Measurements from ENCODE around the gene RNF44. TPM values are rescaled to one million over a fixed set of nuclear protein-coding genes. Genes with fewer than 3 reads are reported as not detected.
A peak's percentile ranks its signal among the peaks of the same experiment; 100 is the strongest.

RNF44 gene
- 78.2 TPM for polyA plus RNA-seq (2013, experiment 1 of 2)
- 93.8 TPM for polyA plus RNA-seq (2013, experiment 2 of 2)

DNA sequence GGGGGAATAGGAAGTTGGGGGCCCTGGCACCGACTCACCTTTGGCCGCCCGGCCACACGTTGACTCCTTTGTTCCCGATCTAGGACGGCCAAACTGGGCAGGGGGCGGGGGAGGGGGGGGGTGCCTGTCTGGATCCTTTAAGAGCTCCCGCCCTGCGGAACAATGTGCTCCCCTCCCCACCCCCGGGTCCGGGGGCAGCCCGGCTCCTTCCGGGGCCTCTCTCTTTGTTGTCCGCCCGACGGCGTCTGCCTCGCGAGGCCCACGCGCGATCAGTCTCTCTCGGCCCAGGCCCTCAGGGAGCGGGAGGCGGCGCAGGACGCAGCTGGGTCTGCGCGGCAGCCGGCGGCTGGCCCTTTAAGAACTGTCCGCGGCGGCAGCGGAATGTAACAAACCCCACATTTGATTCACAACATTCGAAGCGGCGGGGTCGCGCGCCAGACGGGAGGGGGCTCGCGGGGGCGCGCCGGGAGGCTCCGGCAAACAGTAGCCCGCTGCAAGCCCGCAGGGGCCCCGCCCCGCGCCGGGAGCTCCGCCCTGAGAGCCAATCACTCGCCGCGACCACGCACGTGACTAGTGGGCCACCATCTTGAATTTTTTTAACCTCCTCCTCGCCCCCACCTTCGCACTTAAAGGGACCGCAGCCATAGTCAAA, at the start of gene RNF44:
RNF44 (minus strand) TSS at position 501 of the 652 bp plus-strand sequence. CDS start 4,930 bp downstream, outside the sequence.
- Histone ChIP-seq H3K36me3 (ENCODE audit: insufficient read depth, low read length) (peaks cover 20% of the 10 kb centered on the region), H3K4me3 (ENCODE audit: low read length) (peak within 1 kb of the TSS; percentile 82), H3K27me3 (ENCODE audit: insufficient read depth, low read length) (peaks cover 1% of the 10 kb centered on the region; the same call in 1 of the 2 replicates), H3K4me1 (ENCODE audit: insufficient read depth, low read length) (peaks cover 38% of the 10 kb centered on the region), H3K9ac (ENCODE audit: low read depth, low read length) (peak within 1 kb of the TSS; percentile 99), H3K9me3 (ENCODE audit: insufficient read depth, low read depth, low read length) (no peaks in the 10 kb centered on the region), H3K27ac (ENCODE audit: low read depth, low read length) (peak within 1 kb of the TSS; percentile 100)
- under 1% methylated on average over 63 of the region's 63 CpGs for WGBS

DNA sequence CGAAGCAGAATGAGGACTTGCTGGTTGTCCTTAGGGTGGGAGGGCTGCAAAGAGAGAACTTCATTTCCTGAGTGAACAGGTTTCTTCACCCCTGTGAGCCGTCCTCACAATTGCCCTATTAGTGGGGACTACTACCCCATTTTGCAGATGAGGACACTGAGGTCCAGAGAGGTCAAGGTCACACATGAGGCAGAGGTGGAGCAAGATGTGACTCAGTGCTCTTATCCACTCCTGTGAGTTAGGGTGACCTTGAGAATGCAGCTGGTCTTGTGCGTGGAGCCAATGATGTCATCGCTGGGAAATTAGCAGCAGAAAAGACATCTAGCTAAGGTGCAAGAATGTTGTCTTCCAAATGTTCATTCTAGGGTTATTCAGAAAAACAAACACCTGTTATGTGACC, 45.9 kb upstream of the RNF44 start:
- Histone ChIP-seq H3K4me3 (ENCODE audit: low read length) (no peak overlapping the region), H3K4me1 (ENCODE audit: insufficient read depth, low read length) (no peaks in the 10 kb centered on the region), H3K9ac (ENCODE audit: low read depth, low read length) (no peak overlapping the region), H3K27me3 (ENCODE audit: insufficient read depth, low read length) (no peaks in the 10 kb centered on the region), H3K36me3 (ENCODE audit: insufficient read depth, low read length) (no peaks in the 10 kb centered on the region), H3K27ac (ENCODE audit: low read depth, low read length) (no peak overlapping the region), H3K9me3 (ENCODE audit: insufficient read depth, low read depth, low read length) (peaks cover 8% of the 10 kb centered on the region; the same call in 1 of the 2 replicates)
- 82% methylated on average over 4 of the region's 4 CpGs for WGBS

DNA sequence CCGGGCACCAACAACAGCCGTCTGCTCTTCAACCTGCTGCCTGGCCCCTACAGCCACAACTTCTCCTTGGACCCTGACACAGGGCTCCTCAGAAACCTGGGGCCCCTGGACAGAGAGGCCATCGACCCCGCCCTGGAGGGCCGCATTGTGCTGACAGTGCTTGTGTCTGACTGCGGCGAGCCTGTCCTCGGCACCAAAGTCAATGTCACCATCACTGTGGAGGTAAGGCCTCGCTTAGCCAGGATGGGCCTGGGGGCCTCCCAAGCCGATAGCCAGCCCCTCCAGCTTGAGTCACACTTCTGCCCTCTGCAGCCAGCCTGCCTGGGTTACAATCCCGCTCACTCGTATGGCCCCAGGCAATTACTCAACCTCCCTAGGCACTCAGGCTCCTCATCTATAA, 44.2 kb upstream of the RNF44 start:
- Histone ChIP-seq H3K4me1 (ENCODE audit: insufficient read depth, low read length) (no peaks in the 10 kb centered on the region), H3K9ac (ENCODE audit: low read depth, low read length) (no peak overlapping the region), H3K27ac (ENCODE audit: low read depth, low read length) (no peak overlapping the region), H3K36me3 (ENCODE audit: insufficient read depth, low read length) (no peaks in the 10 kb centered on the region), H3K9me3 (ENCODE audit: insufficient read depth, low read depth, low read length) (peaks cover 8% of the 10 kb centered on the region; the same call in 1 of the 2 replicates), H3K27me3 (ENCODE audit: insufficient read depth, low read length) (no peaks in the 10 kb centered on the region), H3K4me3 (ENCODE audit: low read length) (no peak overlapping the region)
- WGBS, result 86% methylated on average over 12 of the region's 12 CpGs

DNA sequence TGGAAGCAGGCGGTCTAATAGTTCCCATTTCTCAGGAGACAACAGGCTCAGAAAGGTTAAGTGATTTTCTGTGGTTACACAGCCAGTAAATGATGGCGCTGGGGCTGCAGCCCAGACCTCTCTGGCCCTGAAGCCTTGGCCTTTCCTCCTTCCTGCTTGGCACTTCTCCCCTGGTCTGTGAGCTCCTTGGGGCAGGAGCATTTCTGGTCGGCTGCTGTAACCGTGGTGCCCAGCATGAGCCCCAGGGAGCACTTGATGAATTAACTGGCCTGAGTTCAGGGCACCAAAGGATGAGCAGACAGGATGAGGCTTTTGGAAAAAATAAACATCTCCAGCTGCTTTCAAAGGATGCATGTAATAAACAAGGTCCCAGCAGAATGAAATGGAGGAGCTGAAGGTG, 42.1 kb upstream of the RNF44 start:
- Histone ChIP-seq H3K4me1 (ENCODE audit: insufficient read depth, low read length) (no peaks in the 10 kb centered on the region), H3K9me3 (ENCODE audit: insufficient read depth, low read depth, low read length) (no peaks in the 10 kb centered on the region), H3K4me3 (ENCODE audit: low read length) (no peak overlapping the region), H3K9ac (ENCODE audit: low read depth, low read length) (no peak overlapping the region), H3K27me3 (ENCODE audit: insufficient read depth, low read length) (no peaks in the 10 kb centered on the region), H3K27ac (ENCODE audit: low read depth, low read length) (no peak overlapping the region), H3K36me3 (ENCODE audit: insufficient read depth, low read length) (no peaks in the 10 kb centered on the region)
- WGBS, result 82% methylated on average over 4 of the region's 4 CpGs

DNA sequence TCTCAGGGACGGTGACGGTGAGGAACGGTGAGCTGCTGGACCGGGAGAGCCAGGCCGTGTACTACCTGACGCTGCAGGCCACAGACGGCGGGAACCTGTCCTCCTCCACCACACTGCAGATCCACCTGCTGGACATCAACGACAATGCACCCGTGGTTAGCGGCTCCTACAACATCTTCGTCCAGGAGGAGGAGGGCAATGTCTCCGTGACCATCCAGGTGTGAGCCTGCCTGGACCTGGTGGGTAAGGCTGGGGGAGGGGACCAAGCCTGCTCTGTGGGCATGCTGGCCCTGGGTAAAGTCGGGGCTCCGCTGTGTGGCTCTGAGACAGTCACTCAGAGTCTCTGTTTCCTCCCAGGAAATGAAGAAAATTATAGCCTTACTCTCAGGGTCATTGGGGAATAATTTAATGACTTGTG, 41.2 kb upstream of the RNF44 start:
- no peaks in the 10 kb centered on the region for H3K9me3 ChIP-seq (ENCODE audit: insufficient read depth, low read depth, low read length)
- no peak overlapping the region for H3K9ac ChIP-seq (ENCODE audit: low read depth, low read length)
- H3K27ac ChIP-seq (ENCODE audit: low read depth, low read length), result no peak overlapping the region
- WGBS, result 22% methylated on average over 15 of the region's 15 CpGs
- no peaks in the 10 kb centered on the region for H3K27me3 ChIP-seq (ENCODE audit: insufficient read depth, low read length)
- no peaks in the 10 kb centered on the region for H3K4me1 ChIP-seq (ENCODE audit: insufficient read depth, low read length)
- H3K36me3 ChIP-seq (ENCODE audit: insufficient read depth, low read length), result no peaks in the 10 kb centered on the region
- no peak overlapping the region for H3K4me3 ChIP-seq (ENCODE audit: low read length)

DNA sequence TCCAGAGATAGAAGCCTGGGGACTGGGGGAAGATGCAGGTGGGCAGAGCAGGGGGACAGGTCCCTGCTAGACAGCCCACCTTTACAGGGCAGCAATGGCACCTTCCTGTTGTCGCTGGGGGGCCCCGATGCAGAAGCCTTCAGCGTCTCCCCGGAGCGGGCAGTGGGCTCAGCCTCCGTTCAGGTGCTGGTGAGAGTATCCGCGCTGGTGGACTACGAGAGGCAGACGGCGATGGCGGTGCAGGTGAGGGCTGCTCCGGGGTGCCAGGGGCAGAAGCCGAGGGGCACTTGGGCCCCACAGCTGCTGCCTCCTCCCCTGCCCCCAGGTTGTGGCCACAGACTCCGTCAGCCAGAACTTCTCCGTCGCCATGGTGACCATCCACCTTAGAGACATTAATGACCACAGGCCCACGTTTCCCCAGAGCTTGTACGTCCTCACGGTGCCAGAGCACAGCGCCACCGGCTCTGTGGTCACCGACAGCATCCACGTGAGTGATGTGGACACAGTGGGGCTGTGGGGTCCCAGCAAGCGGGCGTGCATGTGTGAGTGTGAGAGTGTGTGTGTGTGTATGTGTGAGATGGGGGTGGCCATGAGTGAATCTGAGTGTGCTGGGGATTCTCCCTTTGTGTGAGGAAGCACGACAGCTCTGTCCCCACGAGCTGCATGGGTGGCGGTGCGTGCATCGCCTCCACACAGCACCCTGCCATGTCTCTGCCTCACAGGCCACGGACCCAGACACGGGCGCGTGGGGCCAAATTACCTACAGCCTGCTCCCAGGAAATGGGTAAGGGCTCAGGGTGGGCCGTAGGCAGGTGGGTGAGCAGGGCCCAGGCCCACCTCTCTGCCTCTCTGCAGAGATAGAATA, 40.3 kb upstream of the RNF44 start:
- Histone ChIP-seq H3K27me3 (ENCODE audit: insufficient read depth, low read length) (no peaks in the 10 kb centered on the region), H3K36me3 (ENCODE audit: insufficient read depth, low read length) (no peaks in the 10 kb centered on the region), H3K9me3 (ENCODE audit: insufficient read depth, low read depth, low read length) (no peaks in the 10 kb centered on the region), H3K27ac (ENCODE audit: low read depth, low read length) (no peak overlapping the region), H3K9ac (ENCODE audit: low read depth, low read length) (no peak overlapping the region), H3K4me1 (ENCODE audit: insufficient read depth, low read length) (no peaks in the 10 kb centered on the region), H3K4me3 (ENCODE audit: low read length) (no peak overlapping the region)
- WGBS, result 91% methylated on average over 36 of the region's 36 CpGs

DNA sequence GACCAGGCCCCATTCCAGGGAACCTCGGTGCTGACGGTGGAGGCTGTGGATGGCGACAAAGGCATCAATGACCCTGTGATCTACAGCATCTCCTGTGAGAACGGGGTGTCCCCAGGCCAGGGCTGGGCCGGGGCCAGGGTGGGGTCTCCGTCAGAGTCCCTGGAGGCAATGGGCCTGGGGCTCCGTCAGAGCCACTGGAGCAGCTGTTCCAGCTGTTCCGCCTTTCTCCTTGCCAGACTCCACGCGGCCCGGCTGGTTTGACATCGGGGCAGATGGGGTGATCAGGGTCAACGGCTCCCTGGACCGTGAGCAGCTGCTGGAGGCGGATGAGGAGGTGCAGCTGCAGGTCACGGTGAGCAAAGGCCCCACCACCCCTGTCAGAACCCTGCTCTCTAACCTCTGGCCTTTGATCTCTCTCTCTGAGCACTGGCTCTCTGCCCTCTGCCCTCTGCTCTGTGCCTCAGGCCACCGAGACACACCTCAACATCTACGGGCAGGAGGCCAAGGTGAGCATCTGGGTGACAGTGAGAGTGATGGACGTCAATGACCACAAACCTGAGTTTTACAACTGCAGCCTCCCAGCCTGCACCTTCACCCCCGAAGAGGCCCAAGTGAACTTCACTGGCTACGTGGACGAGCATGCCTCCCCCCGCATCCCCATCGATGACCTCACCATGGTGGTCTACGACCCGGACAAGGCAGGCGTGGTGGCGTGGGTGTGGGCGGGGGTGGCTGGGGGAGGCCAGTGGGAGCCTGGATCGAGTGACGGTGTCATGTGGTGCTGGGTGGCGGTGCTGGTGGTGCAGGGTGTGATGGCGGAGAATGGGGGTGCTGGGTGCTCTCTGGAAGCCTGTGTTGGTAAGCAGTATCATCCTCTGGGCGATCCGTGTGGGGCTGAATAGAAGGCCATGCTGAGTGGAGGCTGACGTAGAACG, 38.6 kb upstream of the RNF44 start:
- Histone ChIP-seq H3K9me3 (ENCODE audit: insufficient read depth, low read depth, low read length) (no peaks in the 10 kb centered on the region), H3K27ac (ENCODE audit: low read depth, low read length) (no peak overlapping the region), H3K27me3 (ENCODE audit: insufficient read depth, low read length) (no peaks in the 10 kb centered on the region), H3K9ac (ENCODE audit: low read depth, low read length) (no peak overlapping the region), H3K4me1 (ENCODE audit: insufficient read depth, low read length) (no peaks in the 10 kb centered on the region), H3K4me3 (ENCODE audit: low read length) (no peak overlapping the region), H3K36me3 (ENCODE audit: insufficient read depth, low read length) (no peaks in the 10 kb centered on the region)
- WGBS, result 93% methylated on average over 37 of the region's 37 CpGs

DNA sequence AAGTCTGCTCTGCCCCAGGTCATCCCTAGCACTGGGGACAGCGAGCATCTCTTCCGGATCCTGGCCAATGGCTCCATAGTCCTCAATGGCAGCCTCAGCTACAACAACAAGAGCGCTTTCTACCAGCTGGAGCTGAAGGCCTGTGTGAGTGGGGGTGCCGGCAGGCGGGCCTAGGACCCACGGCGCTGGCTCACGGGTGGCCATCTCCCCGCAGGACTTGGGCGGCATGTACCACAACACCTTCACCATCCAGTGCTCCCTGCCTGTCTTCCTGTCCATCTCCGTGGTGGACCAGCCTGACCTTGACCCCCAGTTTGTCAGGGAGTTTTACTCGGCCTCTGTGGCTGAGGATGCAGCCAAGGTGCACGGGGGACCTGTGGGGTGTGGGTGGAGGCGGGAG, 37.9 kb upstream of the RNF44 start:
- Histone ChIP-seq H3K9me3 (ENCODE audit: insufficient read depth, low read depth, low read length) (no peaks in the 10 kb centered on the region), H3K4me1 (ENCODE audit: insufficient read depth, low read length) (no peaks in the 10 kb centered on the region), H3K27ac (ENCODE audit: low read depth, low read length) (no peak overlapping the region), H3K4me3 (ENCODE audit: low read length) (no peak overlapping the region), H3K9ac (ENCODE audit: low read depth, low read length) (no peak overlapping the region), H3K27me3 (ENCODE audit: insufficient read depth, low read length) (no peaks in the 10 kb centered on the region), H3K36me3 (ENCODE audit: insufficient read depth, low read length) (no peaks in the 10 kb centered on the region)
- WGBS, result 93% methylated on average over 14 of the region's 14 CpGs

DNA sequence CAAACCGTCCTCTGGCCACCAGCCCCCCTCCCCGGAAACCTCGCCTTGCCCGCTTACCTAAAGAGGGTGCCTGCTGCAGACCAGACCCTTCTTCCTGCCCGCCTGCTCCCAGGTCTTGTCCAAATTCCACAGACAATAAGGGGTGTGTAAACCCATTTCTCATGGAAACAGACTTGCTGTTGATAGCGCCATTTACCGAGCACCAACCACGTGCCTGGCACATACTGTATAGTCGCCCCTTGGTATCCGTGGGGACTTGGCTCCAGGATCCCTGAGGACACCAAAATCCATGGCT, 37.0 kb upstream of the RNF44 start:
- no peaks in the 10 kb centered on the region for H3K4me1 ChIP-seq (ENCODE audit: insufficient read depth, low read length)
- no peaks in the 10 kb centered on the region for H3K36me3 ChIP-seq (ENCODE audit: insufficient read depth, low read length)
- H3K9ac ChIP-seq (ENCODE audit: low read depth, low read length), result no peak overlapping the region
- H3K27ac ChIP-seq (ENCODE audit: low read depth, low read length), result no peak overlapping the region
- WGBS, result 61% methylated on average over 10 of the region's 10 CpGs
- H3K9me3 ChIP-seq (ENCODE audit: insufficient read depth, low read depth, low read length), result no peaks in the 10 kb centered on the region
- no peaks in the 10 kb centered on the region for H3K27me3 ChIP-seq (ENCODE audit: insufficient read depth, low read length)
- H3K4me3 ChIP-seq (ENCODE audit: low read length), result no peak overlapping the region

DNA sequence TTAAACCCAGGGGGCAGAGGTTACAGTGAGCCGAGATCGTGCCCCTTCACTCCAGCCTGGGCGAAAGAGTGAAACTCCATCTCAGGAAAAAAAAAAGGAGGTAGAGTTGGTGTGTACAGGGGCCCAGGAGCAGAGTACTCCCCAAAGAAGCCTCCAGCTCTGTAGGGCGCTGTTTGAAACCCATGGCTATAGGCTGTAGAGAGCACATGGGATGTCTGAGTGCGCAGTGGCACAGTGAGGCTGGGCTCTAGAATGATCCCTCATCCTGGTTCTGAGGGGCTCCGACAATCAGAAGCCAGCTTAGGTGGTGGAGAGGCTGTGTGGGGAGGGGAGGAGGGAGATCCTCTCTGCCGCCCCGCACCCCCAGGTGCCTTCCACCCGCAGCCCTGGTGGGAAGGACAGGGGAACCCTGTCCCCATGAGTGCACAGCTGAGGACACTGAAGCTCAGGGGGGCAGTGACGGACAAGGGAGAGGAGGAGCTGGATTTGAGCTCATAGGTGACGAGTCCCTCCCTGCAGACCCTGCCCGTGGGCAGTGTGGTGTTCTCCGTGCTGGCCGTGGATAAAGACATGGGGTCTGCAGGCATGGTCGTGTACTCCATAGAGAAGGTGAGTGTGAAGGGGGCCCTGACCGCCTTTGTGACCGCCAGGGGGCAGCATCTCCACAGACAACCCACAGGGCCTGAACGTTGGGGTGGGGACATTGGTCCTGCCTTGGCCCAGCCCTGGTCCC, 36.5 kb upstream of the RNF44 start:
- no peaks in the 10 kb centered on the region for H3K36me3 ChIP-seq (ENCODE audit: insufficient read depth, low read length)
- no peak overlapping the region for H3K27ac ChIP-seq (ENCODE audit: low read depth, low read length)
- WGBS, result 48% methylated on average over 18 of the region's 18 CpGs
- no peaks in the 10 kb centered on the region for H3K4me1 ChIP-seq (ENCODE audit: insufficient read depth, low read length)
- H3K9ac ChIP-seq (ENCODE audit: low read depth, low read length), result no peak overlapping the region
- H3K4me3 ChIP-seq (ENCODE audit: low read length), result no peak overlapping the region
- H3K9me3 ChIP-seq (ENCODE audit: insufficient read depth, low read depth, low read length), result no peaks in the 10 kb centered on the region
- H3K27me3 ChIP-seq (ENCODE audit: insufficient read depth, low read length), result no peaks in the 10 kb centered on the region
